TTC549 (cell line): Measurements from ENCODE around the gene NOSTRIN.
A peak's percentile ranks its signal among the peaks of the same experiment; 100 is the strongest.
"Not testable (repeated sequence)": the region's sequence is repeated elsewhere in the genome, so short reads cannot be mapped to it uniquely, and the experiment has no call there.

Source experiments
- FAIRE-seq: peaks from 2 replicates; lab custom pipeline; 2012; peaks lifted over from hg19 to GRCh38; lab: Jason Lieb, UNC

Gene NOSTRIN

GRCh38 chr2:168801961-168802858 is at the start of gene NOSTRIN:
Gene NOSTRIN, plus strand, starts transcription at chr2:168802637. Its CDS starts 10 bp downstream, at chr2:168802647.
- no peak for FAIRE-seq

- FAIRE-seq, result no peak
Measured at GRCh38 chr2:168753765-168754329, 48.6 kb upstream of the NOSTRIN start.

GRCh38 chr2:168757223-168757622 is 45.2 kb upstream of the NOSTRIN start:
- no peak for FAIRE-seq

GRCh38 chr2:168758970-168759820 is 43.2 kb upstream of the NOSTRIN start:
- FAIRE-seq, result peak; percentile 80

GRCh38 chr2:168765401-168765800 is 37.0 kb upstream of the NOSTRIN start:
- no peak for FAIRE-seq

- FAIRE-seq, result no peak
Measured at GRCh38 chr2:168766600-168766999, 35.8 kb upstream of the NOSTRIN start.

GRCh38 chr2:168767258-168767657 is 35.2 kb upstream of the NOSTRIN start:
- no peak for FAIRE-seq

GRCh38 chr2:168768357-168768756 is 34.1 kb upstream of the NOSTRIN start:
- FAIRE-seq, result not testable (repeated sequence)

- FAIRE-seq, result no peak
Measured at GRCh38 chr2:168770796-168771195, 31.6 kb upstream of the NOSTRIN start.

- FAIRE-seq, result no peak
Measured at GRCh38 chr2:168772704-168773103, 29.7 kb upstream of the NOSTRIN start.

GRCh38 chr2:168773128-168773527 is 29.3 kb upstream of the NOSTRIN start:
- no peak for FAIRE-seq

GRCh38 chr2:168773719-168774521 is 28.5 kb upstream of the NOSTRIN start:
- no peak for FAIRE-seq

GRCh38 chr2:168775837-168776236 is 26.6 kb upstream of the NOSTRIN start:
- no peak for FAIRE-seq

- no peak for FAIRE-seq
Measured at GRCh38 chr2:168780669-168781071, 21.8 kb upstream of the NOSTRIN start.

GRCh38 chr2:168781191-168781817 is 21.1 kb upstream of the NOSTRIN start:
- no peak for FAIRE-seq

GRCh38 chr2:168782271-168782670 is 20.2 kb upstream of the NOSTRIN start:
- FAIRE-seq, result no peak

- FAIRE-seq, result no peak
Measured at GRCh38 chr2:168784993-168785392, 17.4 kb upstream of the NOSTRIN start.

- no peak for FAIRE-seq
Measured at GRCh38 chr2:168787098-168787781, 15.2 kb upstream of the NOSTRIN start.

- no peak for FAIRE-seq
Measured at GRCh38 chr2:168787782-168788376, 14.6 kb upstream of the NOSTRIN start.

GRCh38 chr2:168789776-168790175 is 12.7 kb upstream of the NOSTRIN start:
- no peak for FAIRE-seq
